HG02840 (cell line): ENCODE results near the gene GABRR2.

Experiments used
- ATAC-seq: cut with Tn5 transposase; IDR thresholded peaks from one replicate; pipeline ENCODE4 v1.9.1; 2021; ENCODE audit warnings: mild to moderate bottlenecking, moderate library complexity, moderate number of reproducible peaks; ENCODE audit not compliant: unreplicated experiment, low FRiP score

Gene GABRR2

DNA sequence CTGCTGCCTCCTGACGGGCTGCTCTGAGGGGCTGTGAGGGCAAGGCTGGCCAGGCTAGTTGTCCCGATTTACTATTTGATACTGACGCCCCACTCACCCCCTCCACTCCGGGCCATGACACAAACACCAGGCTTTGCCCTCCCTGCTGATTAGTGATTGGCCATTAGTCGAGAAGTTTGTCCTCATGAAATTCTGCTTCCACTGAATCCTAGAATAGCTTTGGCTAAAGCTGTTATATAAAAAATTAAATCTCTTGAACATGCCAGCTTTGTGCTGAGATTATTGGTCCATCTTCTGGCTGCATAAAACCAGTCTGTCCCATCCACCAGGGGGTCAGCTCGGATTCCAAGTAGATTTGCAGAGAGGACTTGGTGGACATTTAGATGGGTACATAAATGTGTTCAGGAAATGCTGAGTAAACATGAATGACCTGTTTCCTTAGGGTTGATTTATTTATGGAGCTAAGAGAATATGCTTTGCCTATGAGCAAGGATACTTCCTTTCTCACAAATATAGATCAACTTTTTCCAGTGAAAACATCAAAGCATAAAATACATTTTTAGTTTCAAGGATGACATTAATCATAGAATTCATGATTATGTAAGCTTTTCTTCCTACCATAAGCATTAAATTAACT is at the start of gene GABRR2:
Gene GABRR2 (minus strand): TSS at position 51 of the 637 bp plus-strand sequence. CDS start 134 bp downstream, outside the sequence.
- ATAC-seq: no peak

DNA sequence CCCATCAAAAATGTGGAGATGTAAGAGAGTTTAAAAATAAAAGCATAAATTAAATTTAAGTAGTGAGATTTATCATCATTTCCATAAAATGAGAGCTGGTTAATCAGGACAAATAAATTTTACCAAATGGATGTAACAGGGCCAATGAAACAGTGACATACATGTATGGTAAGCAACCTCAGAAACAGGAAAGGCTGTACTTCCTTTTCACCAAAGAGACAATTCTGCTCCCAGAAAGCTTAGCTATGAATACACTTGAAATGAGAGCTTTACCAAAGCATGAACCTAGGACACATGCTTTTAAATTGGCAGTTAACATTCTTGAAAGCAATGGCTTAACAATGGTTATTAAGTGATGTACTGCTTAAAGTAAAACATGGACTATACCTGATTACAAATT is 49.5 kb upstream of the GABRR2 start:
- ATAC-seq: no peak

DNA sequence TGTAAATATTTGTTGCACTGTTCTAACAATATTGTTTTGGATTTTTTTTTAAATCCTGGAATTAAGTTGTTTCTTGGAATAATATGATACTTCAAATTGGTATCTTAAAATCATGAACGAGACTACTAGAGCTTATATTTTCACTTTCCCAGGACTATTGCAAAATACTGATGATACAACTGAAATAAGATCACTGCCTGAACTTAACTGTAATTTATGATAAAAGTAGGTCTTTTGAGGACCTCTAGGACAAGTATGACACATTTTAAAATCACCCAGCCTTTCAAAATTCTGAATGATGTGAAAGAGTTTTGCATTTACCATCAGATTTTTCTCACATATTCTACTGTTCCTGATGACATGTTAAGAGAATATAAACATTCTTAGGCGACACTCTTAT is 46.1 kb upstream of the GABRR2 start:
- no peak for ATAC-seq

DNA sequence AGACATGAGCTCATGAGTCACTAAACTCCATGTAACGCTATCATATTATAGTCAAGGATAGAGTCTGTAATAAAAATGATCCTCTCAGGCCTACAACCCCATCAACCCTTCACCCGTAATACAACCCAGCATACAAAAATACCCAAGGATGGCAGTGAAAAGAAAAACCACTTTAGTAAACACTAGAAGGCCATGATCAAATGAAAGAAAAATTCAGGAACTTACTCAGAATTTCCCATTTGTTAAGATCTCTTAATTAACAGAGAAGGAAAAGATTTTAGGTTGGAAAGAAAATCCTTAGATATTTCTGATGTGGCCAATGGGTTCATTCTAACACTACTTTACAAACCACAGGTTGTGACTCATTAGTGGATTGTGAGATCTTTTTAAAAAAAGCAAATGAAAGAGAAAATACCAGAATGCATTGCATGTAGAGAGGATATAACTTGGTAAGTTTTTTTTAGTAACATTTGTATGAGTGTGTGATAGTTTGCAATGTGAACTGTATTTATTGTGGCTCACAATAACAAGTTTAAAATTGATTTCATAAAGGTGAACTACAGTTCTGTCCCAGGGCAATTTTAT is 45.4 kb upstream of the GABRR2 start:
- ATAC-seq: peak; percentile 47

DNA sequence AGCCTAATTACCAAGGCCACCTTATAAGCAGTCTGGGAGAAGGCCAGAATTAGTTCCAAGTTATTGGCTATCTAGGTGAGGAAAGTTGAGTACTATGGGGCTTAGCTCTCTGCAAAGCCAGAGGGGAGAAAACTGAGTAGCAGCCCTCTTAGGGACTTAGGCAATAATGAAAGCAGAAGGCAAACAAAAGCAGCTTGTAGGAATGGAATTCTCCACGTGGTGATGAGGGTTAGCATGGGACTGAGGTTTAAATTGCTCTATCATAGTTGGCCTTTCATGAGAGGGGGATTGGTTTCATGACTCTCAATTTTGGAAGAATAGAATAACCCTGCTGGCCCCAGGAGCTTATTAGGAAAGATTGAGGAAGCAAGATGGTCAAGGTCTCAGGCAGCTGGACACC is 44.5 kb upstream of the GABRR2 start:
- no peak for ATAC-seq

DNA sequence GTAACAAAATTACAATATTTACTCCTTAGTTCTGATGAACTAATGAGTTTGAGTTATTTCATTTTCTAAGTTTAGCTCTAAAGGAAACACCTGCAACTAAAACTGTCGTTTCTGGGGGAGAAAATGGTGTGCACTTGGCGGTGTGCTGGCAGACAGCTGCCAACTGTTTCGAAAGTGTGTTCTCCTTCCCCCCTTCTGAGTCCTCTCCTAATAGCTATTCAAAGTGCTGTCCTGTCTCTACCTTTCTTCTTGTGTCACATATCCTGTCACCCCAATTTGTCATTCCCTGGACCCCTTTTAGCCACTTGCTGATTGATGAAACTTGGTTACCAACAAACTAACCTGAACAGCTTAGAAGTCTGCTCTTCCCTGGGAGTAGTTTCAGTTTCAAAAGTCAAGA is 42.3 kb upstream of the GABRR2 start:
- ATAC-seq: peak; percentile 44

DNA sequence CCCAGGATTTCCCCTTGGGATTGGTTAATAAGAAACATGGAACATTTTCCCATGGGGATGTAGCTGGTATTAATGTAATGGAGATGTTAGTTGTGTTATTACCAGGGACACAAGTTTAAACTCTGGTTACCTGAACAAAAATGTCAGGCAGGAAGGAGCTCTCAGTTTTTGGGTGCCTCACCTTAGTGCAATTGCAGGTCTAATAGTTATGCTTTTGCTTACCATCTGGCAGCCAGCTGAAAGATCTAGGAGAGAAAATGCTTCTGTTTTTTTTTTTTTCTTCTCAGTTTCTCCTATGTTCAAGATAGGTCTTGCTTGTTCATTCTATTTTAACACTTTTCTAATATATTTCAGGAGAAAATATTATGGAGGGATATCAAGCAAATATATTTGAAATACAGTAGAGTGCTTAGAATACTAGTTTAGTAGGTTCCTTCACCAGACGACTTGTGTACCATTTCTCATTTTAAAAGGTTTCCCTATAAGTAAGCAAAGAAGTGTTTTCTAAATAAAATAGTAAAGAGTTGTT is 41.6 kb upstream of the GABRR2 start:
- ATAC-seq: no peak

DNA sequence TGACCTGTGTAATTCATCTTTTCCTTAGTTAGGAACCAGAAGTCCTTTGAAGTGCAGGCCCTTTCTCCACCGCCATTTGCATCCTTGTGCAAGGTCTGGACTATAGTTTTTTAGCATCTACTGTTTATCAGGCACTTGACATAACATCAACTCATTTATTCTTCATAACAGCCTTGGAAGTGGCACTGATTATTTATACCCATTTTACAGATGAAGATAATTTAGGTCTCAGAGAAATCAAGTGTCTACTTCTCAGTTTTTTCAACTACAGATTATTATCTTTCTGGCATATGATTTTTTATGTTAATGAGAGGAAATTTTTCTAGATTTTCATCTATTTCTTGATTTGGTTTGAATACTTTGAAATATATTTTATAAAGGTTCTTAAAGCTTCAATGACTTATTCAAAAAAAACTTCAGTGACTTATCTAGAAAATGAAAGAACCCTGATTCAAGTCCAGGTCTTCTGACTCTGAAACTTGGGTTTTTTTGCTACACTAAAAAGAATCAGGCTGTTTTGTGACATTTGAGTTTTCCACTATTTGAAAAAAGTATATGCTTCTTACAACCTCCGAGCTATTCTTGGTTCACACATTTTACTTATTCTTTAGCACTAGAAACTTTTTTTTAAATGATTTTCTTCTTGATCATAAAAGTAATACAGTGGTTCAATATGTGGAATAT is 40.6 kb upstream of the GABRR2 start:
- ATAC-seq: no peak

DNA sequence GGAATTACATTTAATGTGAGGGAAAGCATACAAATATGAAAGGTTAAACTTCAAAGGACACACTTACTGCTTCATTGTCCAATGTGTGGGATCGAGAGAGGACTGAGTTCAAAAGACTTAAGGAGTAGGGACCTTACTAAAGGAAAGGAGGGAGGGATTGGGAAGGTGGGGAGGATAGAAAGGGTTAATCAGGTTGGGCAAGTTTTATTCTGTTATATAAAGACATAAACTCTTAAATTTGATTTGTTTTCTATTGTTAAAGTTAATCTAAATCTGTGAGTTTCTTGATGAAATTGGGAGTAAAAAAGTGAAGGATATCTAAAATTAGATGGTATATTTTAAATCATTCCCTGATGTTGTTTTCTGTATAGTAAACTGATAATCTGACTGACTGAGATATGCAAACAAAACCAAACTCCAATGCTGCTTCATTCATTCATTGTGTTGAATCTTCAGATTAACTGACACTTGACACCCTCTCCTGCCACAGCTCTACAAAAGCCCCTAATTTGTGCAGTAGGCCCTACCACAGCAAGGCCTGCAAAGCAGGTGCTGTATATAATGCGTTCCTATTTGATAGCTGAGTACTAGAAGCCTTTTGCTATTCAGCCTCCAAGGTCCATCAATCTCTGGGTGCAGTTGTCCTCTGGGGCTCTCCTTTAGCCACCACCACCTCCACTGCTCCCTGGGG is 38.7 kb upstream of the GABRR2 start:
- ATAC-seq: no peak

DNA sequence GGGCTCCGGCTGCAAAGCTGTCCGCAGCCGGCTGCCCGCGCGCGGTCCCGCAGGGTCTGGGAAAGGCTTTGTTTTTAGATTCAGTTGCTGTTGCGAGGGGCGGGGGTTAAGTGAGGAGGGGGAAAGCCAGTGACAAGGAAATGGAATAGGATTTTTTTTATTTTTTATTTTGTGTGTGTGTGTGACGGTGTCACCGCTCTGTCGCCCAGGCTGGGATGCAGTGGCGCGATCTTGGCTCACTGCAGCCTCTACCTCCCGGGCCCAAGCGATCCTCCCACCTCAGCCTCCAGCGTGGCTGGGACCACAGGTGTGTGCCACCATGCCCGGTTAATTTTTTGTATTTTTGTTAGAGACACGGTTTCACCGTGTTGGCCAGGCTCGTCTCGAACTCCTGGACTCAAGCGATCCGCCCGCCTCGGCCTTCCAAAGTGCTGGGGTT is 38.0 kb upstream of the GABRR2 start:
- ATAC-seq: no peak

DNA sequence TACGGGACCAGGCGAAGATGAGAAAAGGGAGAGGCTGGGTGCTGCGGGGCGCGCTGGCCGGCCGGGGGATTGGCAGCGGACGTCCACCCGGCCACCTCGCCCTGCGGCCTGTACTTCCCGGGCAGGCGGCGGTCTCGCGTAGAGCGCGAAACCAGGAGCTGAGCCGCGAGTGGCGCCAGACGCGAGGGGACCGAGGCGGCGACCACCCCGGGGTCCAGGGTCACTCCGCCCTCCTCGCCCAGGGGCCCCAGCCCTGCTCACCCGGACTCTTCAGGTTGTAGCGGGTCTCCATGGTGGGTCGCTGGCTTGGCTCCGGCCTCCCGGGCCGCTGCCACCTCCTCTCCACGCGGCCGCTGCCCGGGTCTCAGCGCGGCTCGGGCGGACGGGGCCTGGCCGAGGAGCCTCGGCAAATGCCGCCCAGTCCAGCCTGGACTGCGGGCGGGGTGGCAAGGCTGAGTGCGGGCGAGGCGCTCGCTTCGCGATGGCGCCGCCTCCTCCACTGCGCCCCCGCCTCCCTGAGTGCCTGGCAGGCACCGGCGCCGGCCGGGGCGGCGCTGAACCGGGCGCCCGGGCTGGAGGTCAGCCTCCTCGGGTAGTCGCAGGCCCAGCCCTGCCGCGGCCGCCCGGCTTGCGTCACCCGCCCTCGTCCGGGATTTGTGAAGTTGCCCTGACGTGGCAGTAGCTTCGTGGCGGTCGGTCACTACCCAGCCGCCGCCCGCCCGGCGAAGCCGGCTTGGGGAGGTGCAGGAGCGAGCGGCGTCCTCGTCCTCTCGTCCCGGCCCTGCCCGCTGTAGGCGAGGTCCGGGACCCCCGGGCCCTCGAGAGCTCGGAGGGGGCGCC is 37.4 kb upstream of the GABRR2 start, which contains the start of gene UBE2J1:
Gene UBE2J1 (minus strand): TSS at position 445 of the 840 bp plus-strand sequence. CDS start 153 bp downstream, at position 292.
- ATAC-seq: peak; percentile 42

DNA sequence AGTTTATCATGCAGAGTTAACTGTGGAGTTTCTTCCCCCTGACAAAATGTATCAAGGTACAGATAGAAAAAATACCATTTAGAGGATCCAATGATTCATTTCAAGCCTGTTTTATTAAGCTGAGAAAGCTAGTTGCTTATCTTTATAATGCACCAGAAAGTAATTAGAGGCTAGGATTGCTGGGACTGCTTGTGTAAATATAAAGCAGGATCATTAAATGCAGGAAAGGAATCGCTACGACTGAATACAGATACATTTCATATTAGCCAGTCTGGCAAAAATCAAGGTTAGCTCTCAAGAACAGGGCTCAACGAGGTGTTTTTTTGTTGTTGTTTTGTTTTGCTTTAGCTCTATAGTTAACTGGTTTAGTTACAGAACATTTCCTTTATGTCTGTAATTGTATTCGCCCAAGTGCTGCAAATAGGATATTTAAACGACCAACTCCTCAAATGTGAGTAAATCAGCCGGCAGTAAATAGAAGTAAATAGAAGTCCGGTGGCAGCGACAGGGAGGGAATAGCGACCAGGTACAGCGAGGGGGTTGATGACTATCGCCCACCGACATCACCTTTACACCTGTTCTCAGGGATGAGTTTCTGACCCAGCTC is 36.7 kb upstream of the GABRR2 start:
- ATAC-seq: no peak

DNA sequence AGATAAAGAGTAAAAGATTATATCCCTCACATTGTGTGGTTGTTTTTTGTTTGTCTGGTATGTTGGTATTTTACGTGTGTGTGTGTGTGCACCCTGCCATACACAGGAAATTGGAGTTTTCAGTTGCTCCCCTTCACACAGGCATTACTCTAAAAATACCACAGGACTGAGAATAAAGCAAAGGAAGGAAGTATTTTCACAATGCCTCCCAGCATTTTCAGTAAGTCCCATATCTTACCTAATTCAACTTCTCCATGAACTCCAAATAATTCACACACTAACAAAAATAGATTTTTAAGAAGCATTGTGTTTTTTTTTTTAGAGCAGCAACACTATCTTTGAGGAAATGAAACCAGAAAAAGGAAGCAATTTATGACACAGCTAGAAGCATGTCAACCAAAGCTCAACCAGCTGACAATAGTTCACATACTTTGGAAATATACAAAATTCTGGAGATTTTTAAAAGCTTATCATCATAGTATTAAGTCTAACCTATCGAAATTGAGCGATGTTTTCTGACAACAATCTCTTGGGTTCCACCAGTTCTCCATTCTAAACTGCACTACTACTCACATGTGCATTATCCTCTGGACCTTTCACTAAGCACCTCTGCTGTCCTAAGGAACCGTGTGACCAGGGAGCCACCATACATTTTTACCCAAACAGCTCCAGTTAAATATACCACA is 35.3 kb upstream of the GABRR2 start:
- no peak for ATAC-seq

DNA sequence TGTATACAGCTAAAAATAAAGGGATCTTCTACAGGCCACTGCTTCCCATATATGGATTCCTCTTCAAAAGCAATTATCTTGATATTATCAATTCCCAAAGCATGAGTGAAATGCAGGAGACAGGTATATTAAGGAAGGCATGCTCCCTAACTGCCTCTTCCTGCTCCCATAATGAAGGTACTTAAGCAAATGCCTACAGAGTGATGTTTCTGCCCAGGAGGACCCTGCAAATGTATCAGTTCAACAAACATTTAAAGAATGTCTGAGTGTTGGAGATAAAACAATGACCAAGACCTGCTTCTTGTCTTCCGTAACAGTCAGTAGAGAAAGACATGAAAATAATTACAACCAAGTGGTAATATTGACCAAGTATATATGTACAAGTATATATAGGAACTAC is 33.3 kb upstream of the GABRR2 start:
- no peak for ATAC-seq

DNA sequence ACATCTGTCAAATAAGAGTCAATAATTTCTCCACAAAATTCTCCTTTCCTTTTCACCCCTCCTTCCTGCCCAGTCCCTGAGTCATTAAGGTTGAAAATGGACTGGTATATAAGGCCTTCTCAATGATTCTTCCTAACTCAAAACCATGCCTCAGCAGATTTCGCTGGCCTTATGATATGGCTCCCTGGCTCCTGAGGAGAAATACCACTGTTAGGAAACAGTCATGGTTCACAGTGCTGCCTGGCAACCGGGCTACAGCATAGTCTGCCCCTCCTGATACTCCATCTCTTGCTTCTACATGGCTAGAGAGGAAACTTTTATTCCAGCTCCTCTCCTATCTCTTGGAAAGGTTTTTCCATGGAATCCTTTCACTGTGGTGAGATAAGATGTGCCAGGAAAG is 32.7 kb upstream of the GABRR2 start:
- ATAC-seq: no peak

DNA sequence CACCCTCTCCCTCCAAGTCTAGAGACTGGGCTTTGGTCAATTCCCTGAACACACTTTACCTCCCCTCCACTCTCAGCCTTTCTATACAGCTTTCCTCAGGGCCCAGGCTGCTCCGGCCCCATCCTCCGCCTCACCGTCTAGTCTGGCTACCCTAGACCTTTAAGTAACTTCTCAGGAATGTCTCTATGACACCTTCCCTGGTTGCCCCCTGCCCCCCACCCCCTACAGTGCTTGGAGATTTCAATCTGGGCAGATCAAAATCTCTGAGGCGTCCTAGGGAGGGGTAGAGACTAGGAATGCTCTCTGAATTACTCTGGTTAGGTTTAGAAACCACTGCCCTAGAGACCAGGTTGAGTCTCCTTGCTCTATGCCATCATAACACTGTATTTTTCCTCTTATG is 31.3 kb upstream of the GABRR2 start:
- ATAC-seq: no peak

DNA sequence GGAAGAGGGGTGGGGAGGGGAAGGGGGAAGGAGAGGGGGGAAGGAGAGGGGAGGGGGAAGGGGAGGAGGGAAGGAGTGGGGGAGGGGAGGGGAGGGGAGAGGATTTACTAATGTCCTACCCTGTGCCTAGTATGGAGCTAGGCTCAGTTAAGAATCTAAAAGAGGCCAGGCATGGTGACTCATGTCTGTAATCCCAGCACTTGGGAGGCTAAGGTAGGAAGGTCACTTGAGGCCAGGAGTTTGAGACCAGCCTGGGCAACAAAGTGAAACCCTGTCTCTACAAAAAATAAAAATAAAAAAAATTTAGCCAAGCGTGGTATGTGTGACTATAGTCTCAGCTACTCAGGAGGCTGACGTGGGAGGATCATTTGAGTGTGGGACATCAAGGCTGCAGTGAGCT is 24.5 kb upstream of the GABRR2 start:
- no peak for ATAC-seq

DNA sequence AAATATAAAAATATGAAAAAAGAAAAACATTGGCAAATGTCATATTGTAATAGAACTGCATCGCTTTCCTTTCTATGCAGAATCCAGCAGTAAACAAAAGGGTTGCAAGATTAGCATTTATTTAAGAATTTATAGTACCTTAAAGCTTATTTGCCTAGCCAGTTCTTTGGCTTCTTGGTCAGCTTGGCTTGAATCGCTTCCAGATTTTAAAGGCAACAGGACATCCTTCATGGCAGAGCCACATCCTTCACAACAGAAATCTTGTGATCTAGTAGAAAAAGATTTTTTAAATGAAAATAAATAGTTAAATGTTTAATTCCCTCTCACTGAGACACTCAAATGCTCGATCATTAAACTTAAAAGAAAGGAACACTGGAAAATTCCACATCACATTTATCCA is 20.1 kb upstream of the GABRR2 start:
- no peak for ATAC-seq

DNA sequence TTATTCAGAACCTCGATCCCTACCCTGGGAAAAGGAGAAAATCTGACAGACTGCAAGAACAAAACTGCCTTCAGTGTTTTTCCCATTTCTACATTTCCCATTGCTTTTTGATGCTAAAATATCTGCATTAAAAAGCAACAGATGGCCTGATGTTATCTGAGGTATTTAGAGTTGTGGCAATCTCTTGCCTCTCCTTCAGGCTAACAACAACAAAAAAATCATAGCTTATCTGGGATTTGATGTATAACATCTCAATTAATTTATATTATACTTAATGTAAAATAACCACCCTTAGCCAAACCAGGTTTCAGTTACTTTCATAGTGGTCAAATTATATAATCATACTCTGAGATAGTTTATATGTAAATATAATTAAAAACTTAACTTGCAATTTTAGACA is 15.8 kb upstream of the GABRR2 start:
- ATAC-seq: no peak
